ACC112 (cell line): ENCODE results near the gene AKAP1.

ENCODE experiments used
- H2AFZ ChIP-seq: fragments of 200-600 bp; sonication (generic); one replicate; pipeline ENCODE4 v1.6.0; 2017; ENCODE audit warnings: antibody characterized with exemption, low read length; ENCODE audit not compliant: unreplicated experiment
- H3K27ac ChIP-seq: fragments of 200-600 bp; sonication (generic); 2 replicates; pipeline ENCODE4 v1.5.1; 2014; ENCODE audit warnings: low read depth, mild to moderate bottlenecking, antibody characterized with exemption, low read length, moderate library complexity
- H3K27me3 ChIP-seq: fragments of 200-600 bp; sonication (generic); 2 replicates; pipeline ENCODE4 v1.6.1; 2014; ENCODE audit warnings: mild to moderate bottlenecking, antibody characterized with exemption, low read length, moderate library complexity, mixed read lengths; ENCODE audit not compliant: insufficient read depth
- H3K36me3 ChIP-seq: fragments of 200-600 bp; sonication (generic); 2 replicates; pipeline ENCODE4 v1.6.1; 2016; ENCODE audit warnings: mild to moderate bottlenecking, antibody characterized with exemption, low read length, moderate library complexity, mixed read lengths; ENCODE audit not compliant: insufficient read depth
- H3K4me1 ChIP-seq: fragments of 200-600 bp; sonication (generic); one replicate; pipeline ENCODE4 v1.6.1; 2016; ENCODE audit warnings: low read length, mixed read lengths; ENCODE audit not compliant: insufficient read depth, unreplicated experiment, control insufficient read depth
- H3K4me3 ChIP-seq: fragments of 200-600 bp; sonication (generic); 2 replicates; pipeline ENCODE4 v1.5.1; 2014; ENCODE audit warnings: mild to moderate bottlenecking, low read depth, low read length
- H3K79me2 ChIP-seq: fragments of 200-600 bp; sonication (generic); one replicate; pipeline ENCODE4 v1.6.0; 2016; ENCODE audit warnings: low read length; ENCODE audit not compliant: control insufficient read depth, unreplicated experiment, insufficient read depth

The AKAP1 gene

DNA sequence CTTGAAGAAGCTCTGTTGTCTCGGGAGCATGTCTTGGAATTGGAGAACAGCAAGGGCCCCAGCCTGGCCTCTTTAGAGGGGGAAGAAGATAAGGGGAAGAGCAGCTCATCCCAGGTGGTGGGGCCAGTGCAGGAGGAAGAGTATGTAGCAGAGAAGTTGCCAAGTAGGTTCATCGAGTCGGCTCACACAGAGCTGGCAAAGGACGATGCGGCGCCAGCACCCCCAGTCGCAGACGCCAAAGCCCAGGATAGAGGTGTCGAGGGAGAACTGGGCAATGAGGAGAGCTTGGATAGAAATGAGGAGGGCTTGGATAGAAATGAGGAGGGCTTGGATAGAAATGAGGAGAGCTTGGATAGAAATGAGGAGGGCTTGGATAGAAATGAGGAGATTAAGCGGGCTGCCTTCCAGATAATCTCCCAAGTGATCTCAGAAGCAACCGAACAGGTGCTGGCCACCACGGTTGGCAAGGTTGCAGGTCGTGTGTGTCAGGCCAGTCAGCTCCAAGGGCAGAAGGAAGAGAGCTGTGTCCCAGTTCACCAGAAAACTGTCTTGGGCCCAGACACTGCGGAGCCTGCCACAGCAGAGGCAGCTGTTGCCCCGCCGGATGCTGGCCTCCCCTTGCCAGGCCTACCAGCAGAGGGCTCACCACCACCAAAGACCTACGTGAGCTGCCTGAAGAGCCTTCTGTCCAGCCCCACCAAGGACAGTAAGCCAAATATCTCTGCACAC lies 21.2 kb downstream of the AKAP1 start:
- Histone ChIP-seq H3K36me3 (no peaks in the 10 kb centered on the region), H2AFZ (no peak overlapping the region), H3K27ac (no peak overlapping the region), H3K4me3 (no peak overlapping the region), H3K79me2 (peaks cover 4% of the 10 kb centered on the region), H3K4me1 (peaks cover 7% of the 10 kb centered on the region), H3K27me3 (no peaks in the 10 kb centered on the region)

DNA sequence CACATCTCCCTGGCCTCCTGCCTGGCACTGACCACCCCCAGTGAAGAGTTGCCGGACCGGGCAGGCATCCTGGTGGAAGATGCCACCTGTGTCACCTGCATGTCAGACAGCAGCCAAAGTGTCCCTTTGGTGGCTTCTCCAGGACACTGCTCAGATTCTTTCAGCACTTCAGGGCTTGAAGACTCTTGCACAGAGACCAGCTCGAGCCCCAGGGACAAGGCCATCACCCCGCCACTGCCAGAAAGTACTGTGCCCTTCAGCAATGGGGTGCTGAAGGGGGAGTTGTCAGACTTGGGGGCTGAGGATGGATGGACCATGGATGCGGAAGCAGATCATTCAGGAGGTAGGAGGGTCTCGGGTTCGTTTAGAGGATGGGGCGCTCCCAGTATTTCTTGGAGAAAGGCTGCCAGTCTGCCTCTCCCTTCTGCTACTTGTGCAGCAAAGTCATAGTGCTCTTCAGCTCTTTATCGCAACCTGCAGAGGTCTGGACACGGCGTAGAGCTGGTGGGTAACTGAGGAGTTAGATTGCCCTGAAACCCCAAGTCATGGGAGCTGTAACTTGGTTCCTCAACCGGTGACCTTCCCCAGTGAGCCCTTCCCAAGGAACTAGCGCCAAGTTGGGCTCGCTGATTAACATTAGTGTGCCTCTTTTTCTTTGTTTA lies 21.9 kb downstream of the AKAP1 start:
- Histone ChIP-seq H3K36me3 (no peaks in the 10 kb centered on the region), H3K27ac (no peak overlapping the region)

DNA sequence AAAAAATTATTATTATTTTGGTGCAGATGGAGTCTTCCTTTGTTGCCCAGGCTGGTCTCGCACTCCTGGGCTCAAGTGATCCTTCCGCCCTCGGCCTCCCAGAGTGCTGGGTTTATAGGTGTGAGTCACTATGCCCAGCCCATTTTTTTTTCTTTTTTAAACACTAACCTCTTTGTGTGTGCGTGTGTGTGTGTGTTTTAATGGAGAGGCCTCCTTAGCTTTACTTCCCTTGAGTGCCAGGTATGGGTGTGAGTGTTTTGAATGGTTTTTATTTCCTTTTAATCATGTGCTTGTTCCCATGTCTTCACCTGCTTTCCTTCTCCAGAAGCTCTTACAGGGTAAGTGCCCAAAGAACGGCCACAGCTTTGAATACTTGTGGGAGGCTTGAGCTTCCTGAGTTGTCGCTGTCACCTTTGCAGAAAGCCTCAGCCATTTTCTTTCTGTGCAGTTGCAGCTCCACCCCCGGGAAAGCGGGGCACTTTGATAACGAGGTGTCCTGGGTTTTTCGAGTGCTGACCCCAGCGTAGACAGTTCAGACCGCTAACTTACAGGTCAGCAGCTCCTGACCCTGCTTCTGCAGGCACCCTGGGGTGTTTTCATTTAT lies 22.6 kb downstream of the AKAP1 start:
- H3K27ac ChIP-seq: no peak overlapping the region
- no peak overlapping the region for H3K4me3 ChIP-seq
- no peaks in the 10 kb centered on the region for H3K27me3 ChIP-seq
- H3K36me3 ChIP-seq: no peaks in the 10 kb centered on the region
- H2AFZ ChIP-seq: no peak overlapping the region
- peaks cover 7% of the 10 kb centered on the region for H3K4me1 ChIP-seq
- peaks cover 4% of the 10 kb centered on the region for H3K79me2 ChIP-seq

More for the DNA sequence above, 21.9 kb downstream of the AKAP1 start:
- H2AFZ ChIP-seq: no peak overlapping the region
- H3K4me3 ChIP-seq: no peak overlapping the region
- no peaks in the 10 kb centered on the region for H3K27me3 ChIP-seq
- peaks cover 7% of the 10 kb centered on the region for H3K4me1 ChIP-seq
- H3K79me2 ChIP-seq: peaks cover 4% of the 10 kb centered on the region

DNA sequence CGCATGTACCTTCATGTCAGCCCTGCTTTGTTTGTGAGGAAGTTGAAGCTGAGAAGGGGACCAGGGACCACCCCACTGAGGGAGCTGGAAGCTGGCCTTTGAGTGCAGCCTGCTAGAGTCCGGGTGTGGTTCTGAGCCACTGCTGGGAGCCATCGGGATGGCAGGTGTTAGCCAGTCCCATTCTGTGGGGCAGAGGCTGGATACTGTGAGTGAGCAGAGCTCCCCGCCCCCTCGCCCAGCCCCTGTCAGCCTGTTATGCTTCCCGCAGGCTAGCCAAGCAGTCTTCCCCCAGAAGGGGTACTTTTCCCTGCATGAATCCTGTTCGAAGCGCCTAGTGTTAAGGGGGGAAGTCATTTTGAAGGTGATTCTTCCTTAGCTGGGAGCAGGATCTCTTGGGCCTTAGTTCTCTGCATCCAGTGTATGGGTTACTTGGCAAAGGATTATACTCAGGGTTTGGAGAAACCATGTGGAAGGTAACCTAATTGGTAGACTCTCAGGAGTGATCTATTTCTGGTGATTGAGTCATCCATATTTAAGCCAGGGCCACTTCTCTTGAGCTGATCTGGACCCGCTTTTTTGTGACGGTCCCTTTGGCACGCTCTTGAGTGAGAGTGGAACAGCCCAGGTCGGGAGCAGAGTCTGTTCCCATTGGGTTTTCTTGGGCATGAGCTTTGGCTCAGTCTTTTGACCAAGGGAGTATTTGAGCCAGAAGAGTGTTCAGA lies 23.8 kb downstream of the AKAP1 start:
- H2AFZ ChIP-seq: no peak overlapping the region
- H3K36me3 ChIP-seq: no peaks in the 10 kb centered on the region
- no peak overlapping the region for H3K27ac ChIP-seq
- peaks cover 4% of the 10 kb centered on the region for H3K79me2 ChIP-seq
- peaks cover 7% of the 10 kb centered on the region for H3K4me1 ChIP-seq
- no peak overlapping the region for H3K4me3 ChIP-seq
- H3K27me3 ChIP-seq: no peaks in the 10 kb centered on the region

DNA sequence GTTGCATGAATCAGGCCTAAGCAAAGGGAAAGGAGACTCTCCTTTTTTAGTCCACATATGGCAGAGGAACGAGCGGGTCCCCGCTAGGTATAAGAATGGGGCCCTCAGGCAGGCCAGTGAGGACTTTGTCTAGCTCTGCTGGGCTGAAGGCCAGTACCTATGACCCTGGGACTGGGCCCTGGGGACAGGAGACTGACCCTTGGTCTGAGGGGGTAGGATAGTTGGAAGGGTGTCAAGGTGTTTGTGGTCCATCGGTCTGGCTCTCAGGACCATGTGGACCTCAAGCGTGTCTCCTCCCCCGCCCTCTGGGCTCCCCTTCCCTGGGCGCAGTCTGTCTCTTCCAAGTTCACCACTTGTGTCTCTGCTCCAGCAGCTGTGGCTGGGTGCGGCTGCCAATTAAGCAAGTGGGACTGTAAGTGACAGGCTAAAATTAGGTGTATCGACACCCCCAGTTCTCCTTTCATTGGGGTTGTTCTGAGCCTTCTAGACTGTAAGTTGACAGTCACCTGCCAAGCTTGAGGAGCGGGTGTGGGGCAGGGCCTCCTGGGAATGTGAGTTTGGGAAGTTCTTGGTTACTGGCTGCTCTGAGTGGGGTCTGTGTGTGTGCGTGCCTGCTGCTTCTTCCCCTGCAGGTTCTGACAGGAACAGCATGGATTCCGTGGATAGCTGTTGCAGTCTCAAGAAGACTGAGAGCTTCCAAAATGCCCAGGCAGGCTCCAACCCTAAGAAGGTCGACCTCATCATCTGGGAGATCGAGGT lies 24.5 kb downstream of the AKAP1 start:
- Histone ChIP-seq H2AFZ (no peak overlapping the region), H3K79me2 (no peaks in the 10 kb centered on the region), H3K4me1 (peaks cover 6% of the 10 kb centered on the region), H3K4me3 (no peak overlapping the region), H3K27me3 (no peaks in the 10 kb centered on the region), H3K27ac (no peak overlapping the region), H3K36me3 (peaks cover 3% of the 10 kb centered on the region; the same call in 1 of the 2 replicates)

DNA sequence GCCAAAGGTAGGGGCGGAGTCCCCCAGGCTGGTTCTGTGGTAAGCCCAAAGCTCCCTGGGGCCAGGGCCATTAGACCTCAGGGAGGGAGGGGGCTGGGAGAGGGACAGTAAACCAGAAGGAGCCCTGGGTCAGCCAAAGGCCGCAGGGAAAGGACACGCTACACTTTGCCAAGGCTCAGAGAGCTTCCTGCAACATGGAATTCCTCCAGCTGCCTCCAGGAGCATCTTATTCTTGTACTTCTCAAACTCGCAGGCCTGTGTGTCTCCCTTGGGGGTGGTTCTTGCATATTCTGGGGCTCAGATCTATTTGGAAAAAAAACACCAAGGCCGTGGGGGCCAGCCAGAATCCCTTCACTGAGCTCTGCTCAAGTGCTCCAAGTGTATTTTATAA lies 25.1 kb downstream of the AKAP1 start:
- Histone ChIP-seq H2AFZ (no peak overlapping the region), H3K36me3 (peaks cover 3% of the 10 kb centered on the region; the same call in 1 of the 2 replicates), H3K27me3 (no peaks in the 10 kb centered on the region), H3K4me3 (no peak overlapping the region), H3K4me1 (no peaks in the 10 kb centered on the region), H3K79me2 (no peaks in the 10 kb centered on the region), H3K27ac (no peak overlapping the region)

DNA sequence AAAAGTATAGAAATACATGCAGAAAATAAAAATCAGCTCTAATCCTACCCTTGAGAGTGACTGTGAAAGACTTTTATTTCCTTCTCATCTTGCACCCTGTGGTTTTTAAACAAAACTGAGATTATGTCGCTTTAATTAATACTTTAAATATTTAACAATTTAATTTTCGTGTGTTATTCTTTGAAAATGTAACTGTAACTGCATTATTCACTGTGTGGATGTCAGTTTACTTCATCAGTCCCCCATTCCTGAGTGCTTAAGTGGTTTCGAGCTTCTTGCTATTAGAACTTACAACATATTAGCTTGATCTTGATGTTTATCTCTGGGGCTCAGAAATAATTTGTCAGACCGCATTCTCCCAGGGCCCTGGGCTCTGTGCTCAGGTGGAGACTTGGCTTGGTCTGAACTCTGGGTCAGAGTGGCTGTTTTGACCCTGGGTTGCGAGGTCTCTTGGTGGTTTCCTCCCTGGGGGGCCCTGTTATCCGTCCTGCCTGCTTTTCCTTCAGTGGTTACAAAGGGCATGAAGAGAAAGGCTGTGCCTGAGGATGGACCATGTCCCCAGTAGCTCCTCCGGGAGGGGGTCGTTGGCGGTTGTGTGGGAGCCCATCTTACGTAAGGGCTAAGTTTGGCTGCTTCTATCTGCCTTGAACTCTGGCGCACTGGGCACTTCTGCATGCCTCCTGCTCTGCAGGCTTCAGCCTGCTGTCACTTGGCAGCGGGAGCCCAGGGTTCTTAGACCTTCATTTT lies 25.7 kb downstream of the AKAP1 start:
- Histone ChIP-seq H3K27me3 (no peaks in the 10 kb centered on the region), H3K4me3 (no peak overlapping the region), H3K4me1 (no peaks in the 10 kb centered on the region), H3K27ac (no peak overlapping the region), H3K79me2 (no peaks in the 10 kb centered on the region), H3K36me3 (peaks cover 3% of the 10 kb centered on the region; the same call in 1 of the 2 replicates), H2AFZ (no peak overlapping the region)

DNA sequence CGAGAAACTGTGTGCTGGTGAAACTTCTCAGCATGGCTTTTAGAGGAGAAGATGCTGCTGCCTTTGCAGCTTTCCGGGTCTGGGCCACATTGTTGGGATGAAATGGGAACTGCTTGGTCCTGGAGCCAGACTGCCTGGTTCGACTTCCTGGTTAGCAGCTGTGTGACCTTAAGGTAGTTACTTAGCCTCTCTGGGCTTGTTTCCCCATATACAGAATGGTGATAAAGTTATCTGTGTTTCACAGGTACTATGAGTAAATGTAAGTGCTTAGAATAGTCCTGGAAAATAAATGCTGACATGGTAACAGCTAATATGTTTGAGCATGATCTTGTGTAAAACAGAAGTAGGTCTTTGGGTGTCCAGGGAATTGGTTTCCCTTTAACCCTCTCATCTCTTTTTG lies 26.3 kb downstream of the AKAP1 start:
- H3K27ac ChIP-seq: no peak overlapping the region
- H3K79me2 ChIP-seq: no peaks in the 10 kb centered on the region
- no peaks in the 10 kb centered on the region for H3K4me1 ChIP-seq
- H3K4me3 ChIP-seq: no peak overlapping the region
- no peak overlapping the region for H2AFZ ChIP-seq
- H3K27me3 ChIP-seq: no peaks in the 10 kb centered on the region
- H3K36me3 ChIP-seq: peaks cover 3% of the 10 kb centered on the region; the same call in 1 of the 2 replicates

DNA sequence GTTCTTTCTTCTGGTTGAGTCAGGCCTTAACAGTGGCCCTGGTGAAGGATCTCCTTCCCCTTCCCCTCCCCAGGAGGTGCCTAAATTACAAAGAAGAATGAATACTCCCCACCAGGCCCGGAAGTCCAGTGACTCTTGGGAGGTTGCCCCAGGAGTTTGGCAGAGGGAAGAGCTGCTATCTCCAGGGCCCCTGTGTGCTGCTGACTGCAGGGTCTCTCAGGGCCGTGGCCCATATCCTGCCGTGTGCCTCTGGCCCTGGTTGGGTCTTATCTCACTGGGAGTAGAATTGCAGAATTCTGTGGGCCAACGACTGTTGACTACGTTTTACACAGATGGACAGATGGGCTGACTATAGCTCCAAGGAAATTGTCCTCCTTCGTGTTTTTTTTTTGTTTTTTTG lies 28.0 kb downstream of the AKAP1 start:
- peaks cover 3% of the 10 kb centered on the region; the same call in 1 of the 2 replicates for H3K36me3 ChIP-seq
- H3K27me3 ChIP-seq: no peaks in the 10 kb centered on the region
- H2AFZ ChIP-seq: no peak overlapping the region
- H3K4me3 ChIP-seq: no peak overlapping the region
- no peak overlapping the region for H3K27ac ChIP-seq
- no peaks in the 10 kb centered on the region for H3K79me2 ChIP-seq
- no peaks in the 10 kb centered on the region for H3K4me1 ChIP-seq
